ENCODE results near the gene PPP2R2B.

Gene PPP2R2B

GRCh38 chr5:146588331-146589027 lies 290.1 kb downstream of the PPP2R2B start:
- Histone ChIP-seq H3K27ac (ENCODE audit: low read depth, low read length) (no peak overlapping the region), H2AFZ (ENCODE audit: low read length, unreplicated experiment) (no peak overlapping the region), H3K36me3 (ENCODE audit: insufficient read depth, low read length) (no peaks in the 10 kb centered on the region), H3K79me2 (ENCODE audit: control insufficient read depth, insufficient read depth, low read length, unreplicated experiment) (no peaks in the 10 kb centered on the region), H3K27me3 (ENCODE audit: insufficient read depth, low read length) (peaks cover 52% of the 10 kb centered on the region), H3K4me1 (ENCODE audit: control insufficient read depth, insufficient read depth, low read length, unreplicated experiment) (no peaks in the 10 kb centered on the region), H3K4me3 (ENCODE audit: low read depth, low read length) (no peak overlapping the region)

GRCh38 chr5:146586752-146587151 lies 291.8 kb downstream of the PPP2R2B start:
- no peaks in the 10 kb centered on the region for H3K79me2 ChIP-seq (ENCODE audit: control insufficient read depth, insufficient read depth, low read length, unreplicated experiment)
- H3K27me3 ChIP-seq (ENCODE audit: insufficient read depth, low read length): peaks cover 60% of the 10 kb centered on the region

GRCh38 chr5:146584750-146585149 lies 293.8 kb downstream of the PPP2R2B start:
- Histone ChIP-seq H3K4me1 (ENCODE audit: control insufficient read depth, insufficient read depth, low read length, unreplicated experiment) (no peaks in the 10 kb centered on the region), H3K4me3 (ENCODE audit: low read depth, low read length) (no peak overlapping the region), H3K36me3 (ENCODE audit: insufficient read depth, low read length) (no peaks in the 10 kb centered on the region), H2AFZ (ENCODE audit: low read length, unreplicated experiment) (no peak overlapping the region), H3K27ac (ENCODE audit: low read depth, low read length) (no peak overlapping the region), H3K27me3 (ENCODE audit: insufficient read depth, low read length) (peaks cover 58% of the 10 kb centered on the region), H3K79me2 (ENCODE audit: control insufficient read depth, insufficient read depth, low read length, unreplicated experiment) (no peaks in the 10 kb centered on the region)

More at GRCh38 chr5:146586752-146587151, 291.8 kb downstream of the PPP2R2B start:
- no peak overlapping the region for H2AFZ ChIP-seq (ENCODE audit: low read length, unreplicated experiment)
- H3K4me3 ChIP-seq (ENCODE audit: low read depth, low read length): no peak overlapping the region
- H3K4me1 ChIP-seq (ENCODE audit: control insufficient read depth, insufficient read depth, low read length, unreplicated experiment): no peaks in the 10 kb centered on the region
- H3K36me3 ChIP-seq (ENCODE audit: insufficient read depth, low read length): no peaks in the 10 kb centered on the region
- no peak overlapping the region for H3K27ac ChIP-seq (ENCODE audit: low read depth, low read length)

- Histone ChIP-seq H3K27me3 (ENCODE audit: insufficient read depth, low read length) (peaks cover 53% of the 10 kb centered on the region; the same call in 1 of the 2 replicates), H3K4me1 (ENCODE audit: control insufficient read depth, insufficient read depth, low read length, unreplicated experiment) (no peaks in the 10 kb centered on the region), H3K4me3 (ENCODE audit: low read depth, low read length) (no peak overlapping the region), H2AFZ (ENCODE audit: low read length, unreplicated experiment) (no peak overlapping the region), H3K36me3 (ENCODE audit: insufficient read depth, low read length) (no peaks in the 10 kb centered on the region), H3K79me2 (ENCODE audit: control insufficient read depth, insufficient read depth, low read length, unreplicated experiment) (no peaks in the 10 kb centered on the region), H3K27ac (ENCODE audit: low read depth, low read length) (no peak overlapping the region)
Measured at GRCh38 chr5:146582051-146582596, 296.4 kb downstream of the PPP2R2B start.

- H3K79me2 ChIP-seq (ENCODE audit: control insufficient read depth, insufficient read depth, low read length, unreplicated experiment): no peaks in the 10 kb centered on the region
- no peaks in the 10 kb centered on the region for H3K4me1 ChIP-seq (ENCODE audit: control insufficient read depth, insufficient read depth, low read length, unreplicated experiment)
- H2AFZ ChIP-seq (ENCODE audit: low read length, unreplicated experiment): no peak overlapping the region
- no peak overlapping the region for H3K27ac ChIP-seq (ENCODE audit: low read depth, low read length)
- H3K4me3 ChIP-seq (ENCODE audit: low read depth, low read length): no peak overlapping the region
- H3K36me3 ChIP-seq (ENCODE audit: insufficient read depth, low read length): no peaks in the 10 kb centered on the region
- H3K27me3 ChIP-seq (ENCODE audit: insufficient read depth, low read length): peaks cover 41% of the 10 kb centered on the region; the same call in 1 of the 2 replicates
Measured at GRCh38 chr5:146580237-146580636, 298.3 kb downstream of the PPP2R2B start.

- H3K27me3 ChIP-seq (ENCODE audit: insufficient read depth, low read length): peaks cover 39% of the 10 kb centered on the region
- H3K36me3 ChIP-seq (ENCODE audit: insufficient read depth, low read length): no peaks in the 10 kb centered on the region
- H3K4me3 ChIP-seq (ENCODE audit: low read depth, low read length): no peak overlapping the region
- H2AFZ ChIP-seq (ENCODE audit: low read length, unreplicated experiment): no peak overlapping the region
- no peaks in the 10 kb centered on the region for H3K79me2 ChIP-seq (ENCODE audit: control insufficient read depth, insufficient read depth, low read length, unreplicated experiment)
- H3K4me1 ChIP-seq (ENCODE audit: control insufficient read depth, insufficient read depth, low read length, unreplicated experiment): no peaks in the 10 kb centered on the region
- H3K27ac ChIP-seq (ENCODE audit: low read depth, low read length): no peak overlapping the region
Measured at GRCh38 chr5:146574713-146575112, 303.8 kb downstream of the PPP2R2B start.

- Histone ChIP-seq H3K27ac (ENCODE audit: low read depth, low read length) (no peak overlapping the region), H3K4me1 (ENCODE audit: control insufficient read depth, insufficient read depth, low read length, unreplicated experiment) (no peaks in the 10 kb centered on the region), H2AFZ (ENCODE audit: low read length, unreplicated experiment) (no peak overlapping the region), H3K36me3 (ENCODE audit: insufficient read depth, low read length) (no peaks in the 10 kb centered on the region), H3K79me2 (ENCODE audit: control insufficient read depth, insufficient read depth, low read length, unreplicated experiment) (no peaks in the 10 kb centered on the region), H3K27me3 (ENCODE audit: insufficient read depth, low read length) (peaks cover 16% of the 10 kb centered on the region; the same call in 1 of the 2 replicates), H3K4me3 (ENCODE audit: low read depth, low read length) (no peak overlapping the region)
Measured at GRCh38 chr5:146568161-146568560, 310.4 kb downstream of the PPP2R2B start.

GRCh38 chr5:146565764-146566367 lies 312.7 kb downstream of the PPP2R2B start:
- Histone ChIP-seq H3K36me3 (ENCODE audit: insufficient read depth, low read length) (no peaks in the 10 kb centered on the region), H3K27ac (ENCODE audit: low read depth, low read length) (no peak overlapping the region), H3K79me2 (ENCODE audit: control insufficient read depth, insufficient read depth, low read length, unreplicated experiment) (no peaks in the 10 kb centered on the region), H3K27me3 (ENCODE audit: insufficient read depth, low read length) (peaks cover 17% of the 10 kb centered on the region; the same call in 1 of the 2 replicates), H3K4me3 (ENCODE audit: low read depth, low read length) (no peak overlapping the region), H2AFZ (ENCODE audit: low read length, unreplicated experiment) (peak overlapping the region; percentile 59), H3K4me1 (ENCODE audit: control insufficient read depth, insufficient read depth, low read length, unreplicated experiment) (no peaks in the 10 kb centered on the region)

GRCh38 chr5:146564007-146564762 lies 314.4 kb downstream of the PPP2R2B start:
- Histone ChIP-seq H3K36me3 (ENCODE audit: insufficient read depth, low read length) (no peaks in the 10 kb centered on the region), H3K79me2 (ENCODE audit: control insufficient read depth, insufficient read depth, low read length, unreplicated experiment) (no peaks in the 10 kb centered on the region), H3K27ac (ENCODE audit: low read depth, low read length) (no peak overlapping the region), H2AFZ (ENCODE audit: low read length, unreplicated experiment) (no peak overlapping the region), H3K4me3 (ENCODE audit: low read depth, low read length) (no peak overlapping the region), H3K27me3 (ENCODE audit: insufficient read depth, low read length) (peaks cover 6% of the 10 kb centered on the region; the same call in 1 of the 2 replicates), H3K4me1 (ENCODE audit: control insufficient read depth, insufficient read depth, low read length, unreplicated experiment) (peaks cover 3% of the 10 kb centered on the region)

- no peaks in the 10 kb centered on the region for H3K79me2 ChIP-seq (ENCODE audit: control insufficient read depth, insufficient read depth, low read length, unreplicated experiment)
- no peak overlapping the region for H3K27ac ChIP-seq (ENCODE audit: low read depth, low read length)
- H2AFZ ChIP-seq (ENCODE audit: low read length, unreplicated experiment): no peak overlapping the region
- peaks cover 3% of the 10 kb centered on the region for H3K4me1 ChIP-seq (ENCODE audit: control insufficient read depth, insufficient read depth, low read length, unreplicated experiment)
- H3K4me3 ChIP-seq (ENCODE audit: low read depth, low read length): no peak overlapping the region
- H3K27me3 ChIP-seq (ENCODE audit: insufficient read depth, low read length): peaks cover 11% of the 10 kb centered on the region; the same call in 1 of the 2 replicates
- H3K36me3 ChIP-seq (ENCODE audit: insufficient read depth, low read length): no peaks in the 10 kb centered on the region
Measured at GRCh38 chr5:146562461-146562860, 316.1 kb downstream of the PPP2R2B start.

Data from ACC112 (cell line).